HCT116 (cell line): ENCODE results near the gene VPS9D1. TPM values are rescaled to one million over a fixed set of nuclear protein-coding genes. Genes with fewer than 3 reads are reported as not detected.

ENCODE experiments used
- ATAC-seq: fragments of 200-7000 bp; cut with Tn5 transposase; 2 replicates; pipeline ENCODE4 v1.9.1; 2020; ENCODE audit warnings: mild to moderate bottlenecking, moderate library complexity
- BruUV-seq: library from RNA; stranded (reverse); fragments of 400-500 nt; replicated peaks from 2 replicates; lab custom pipeline; 2021; lab: Mats Ljungman, UMichigan
- CTCF ChIA-PET: fragments of 300-600 bp; sonication (Branson Sonifier 250); formaldehyde crosslinking; loops from one replicate; lab custom pipeline; 2021; ENCODE audit warnings: antibody characterized with exemption; lab: Charles Lee
- POLR2A ChIA-PET: fragments of 300-600, 350-600 bp; sonication (Branson Sonifier 250); formaldehyde crosslinking; loops from one replicate; lab custom pipeline; 2021; ENCODE audit warnings: antibody characterized with exemption; lab: Charles Lee
- RAD21 ChIA-PET, 2 experiments: fragments of 300-600 bp; sonication (Branson Sonifier 250); formaldehyde crosslinking; loops; one replicate each; lab custom pipeline; 2023; ENCODE audit warnings: low total read pairs in 2 of 2; ENCODE audit not compliant: uncharacterized antibody in 2 of 2, unreplicated experiment in 2 of 2, low non-redundant PET in 1 of 2; lab: Charles Lee
- DNase-seq: peaks from one replicate; pipeline ENCODE4 v3.0.0-alpha.2; 2010; ENCODE audit warnings: low read depth, low spot score
- H2AFZ ChIP-seq: fragments of 200-600 bp; shearing (Covaris generic), sonication (generic); 2 replicates; pipeline ENCODE4 v1.6.1; 2017; ENCODE audit warnings: low read depth, mixed run types, mixed read lengths, antibody characterized with exemption, low read length; ENCODE audit not compliant: poor library complexity, severe bottlenecking
- H3K27ac ChIP-seq: 2 replicates; pipeline ENCODE4 v1.5.1; 2012; ENCODE audit warnings: low read depth, low read length
- H3K27me3 ChIP-seq: fragments of 200-600 bp; sonication (generic); 2 replicates; pipeline ENCODE4 v1.6.1; 2016; ENCODE audit warnings: mixed run types, low read length, mixed read lengths; ENCODE audit not compliant: insufficient read depth
- H3K36me3 ChIP-seq, 2 experiments: fragments of 200-500 bp in 1 of 2; fragments of 200-600 bp in 1 of 2; sonication (Bioruptor generic) in 1 of 2; sonication (generic) in 1 of 2; 2 replicates each; pipeline versions ENCODE4 v1.5.1 to v1.6.1; 2014 to 2016; ENCODE audit warnings: low read length in 2 of 2, inconsistent platforms in 1 of 2, mixed read lengths in 1 of 2, mixed run types in 1 of 2; ENCODE audit not compliant: insufficient read depth in 2 of 2, control insufficient read depth in 1 of 2
- H3K4me1 ChIP-seq, 2 experiments: fragments of 200-600 bp in 1 of 2; sonication (generic) in 1 of 2; 2 replicates each; pipeline versions ENCODE4 v1.5.1 to v1.6.1; 2012 to 2017; ENCODE audit warnings: low read length in 2 of 2, inconsistent platforms in 1 of 2, mild to moderate bottlenecking in 1 of 2, mixed read lengths in 1 of 2, mixed run types in 1 of 2, moderate library complexity in 1 of 2; ENCODE audit not compliant: insufficient read depth in 2 of 2, control insufficient read depth in 1 of 2
- H3K4me2 ChIP-seq: fragments of 200-600 bp; sonication (generic); 2 replicates; pipeline ENCODE4 v1.6.1; 2017; ENCODE audit warnings: mixed run types, low read length, mixed read lengths
- H3K4me3 ChIP-seq, 2 experiments: fragments of 200-600 bp in 1 of 2; sonication (generic) in 1 of 2; replicated peaks in 1 of 2; 2 replicates each; pipeline ENCODE4 v1.5.1; 2011 to 2016; ENCODE audit warnings: low read length in 2 of 2, control low read depth in 1 of 2, low read depth in 1 of 2, mild to moderate bottlenecking in 1 of 2, mixed read lengths in 1 of 2, mixed run types in 1 of 2
- H3K79me2 ChIP-seq: fragments of 200-600 bp; sonication (generic); 2 replicates; pipeline ENCODE4 v1.6.1; 2017; ENCODE audit warnings: mild to moderate bottlenecking, mixed run types, low read length, moderate library complexity, mixed read lengths; ENCODE audit not compliant: insufficient read depth
- H3K9ac ChIP-seq: fragments of 200-600 bp; sonication (generic); 2 replicates; pipeline ENCODE4 v1.6.1; 2016; ENCODE audit warnings: low read length, mixed read lengths
- H3K9me2 ChIP-seq: fragments of 200-600 bp; sonication (generic), shearing (Covaris generic); 2 replicates; pipeline ENCODE4 v1.6.1; 2017; ENCODE audit warnings: mixed run types, mild to moderate bottlenecking, moderate library complexity; ENCODE audit not compliant: insufficient read depth
- H3K9me3 ChIP-seq, 2 experiments: fragments of 200-500 bp in 1 of 2; fragments of 200-600 bp in 1 of 2; sonication (Bioruptor generic) in 1 of 2; sonication (generic) in 1 of 2; 2 replicates each; pipeline ENCODE4 v1.6.1; 2014 to 2017; ENCODE audit warnings: low read length in 2 of 2, mixed read lengths in 2 of 2, inconsistent platforms in 1 of 2, low read depth in 1 of 2, mild to moderate bottlenecking in 1 of 2, mixed run types in 1 of 2, moderate library complexity in 1 of 2; ENCODE audit not compliant: control insufficient read depth in 1 of 2, insufficient read depth in 1 of 2
- H4K20me1 ChIP-seq: fragments of 200-600 bp; sonication (generic), shearing (Covaris generic); 2 replicates; pipeline ENCODE4 v1.6.1; 2017; ENCODE audit warnings: mixed run types, mild to moderate bottlenecking, moderate library complexity; ENCODE audit not compliant: insufficient read depth
- ATF3 ChIP-seq: IDR thresholded peaks from 2 replicates; pipeline ENCODE4 v1.6.1; 2012
- CBX3 ChIP-seq: IDR thresholded peaks from 2 replicates; pipeline ENCODE4 v1.6.1; 2012; ENCODE audit warnings: low read depth
- CEBPB ChIP-seq: IDR thresholded peaks from 2 replicates; pipeline ENCODE4 v1.6.1; 2012; ENCODE audit warnings: low read depth
- CTCF ChIP-seq, 3 experiments: fragments of 200-600 bp in 1 of 3; sonication (generic) in 1 of 3; IDR thresholded peaks in 2 of 3; conservative IDR thresholded peaks in 1 of 3; 2 replicates each; pipeline ENCODE4 v1.5.1; 2012 to 2017; ENCODE audit warnings: low read depth in 2 of 3, low read length in 2 of 3, antibody characterized with exemption in 1 of 3, borderline replicate concordance in 1 of 3, control low read depth in 1 of 3, mild to moderate bottlenecking in 1 of 3, mixed read lengths in 1 of 3, mixed run types in 1 of 3, moderate library complexity in 1 of 3; ENCODE audit not compliant: insufficient read depth in 1 of 3
- EGR1 ChIP-seq: IDR thresholded peaks from 2 replicates; pipeline ENCODE4 v1.6.1; 2012; ENCODE audit warnings: low read depth
- ELF1 ChIP-seq: IDR thresholded peaks from 2 replicates; pipeline ENCODE4 v1.6.1; 2012; ENCODE audit warnings: low read depth, borderline replicate concordance
- EZH2 ChIP-seq: fragments of 200-600 bp; sonication (generic); IDR thresholded peaks from 2 replicates; pipeline ENCODE4 v1.6.1; 2017; ENCODE audit warnings: antibody characterized with exemption, mixed run types
- JUND ChIP-seq: IDR thresholded peaks from 2 replicates; pipeline ENCODE4 v1.6.1; 2012
- MAX ChIP-seq: IDR thresholded peaks from 2 replicates; pipeline ENCODE4 v1.6.1; 2012
- POLR2AphosphoS5 ChIP-seq: IDR thresholded peaks from 2 replicates; pipeline ENCODE4 v1.6.1; 2011; ENCODE audit warnings: mild to moderate bottlenecking, low read depth, low read length, moderate library complexity
- RAD21 ChIP-seq: IDR thresholded peaks from 2 replicates; pipeline ENCODE4 v1.6.1; 2012; ENCODE audit warnings: low read depth, mild to moderate bottlenecking
- REST ChIP-seq: IDR thresholded peaks from 2 replicates; pipeline ENCODE4 v1.6.1; 2012; ENCODE audit warnings: low read depth
- SIN3A ChIP-seq: IDR thresholded peaks from 2 replicates; pipeline ENCODE4 v1.6.1; 2012; ENCODE audit warnings: low read depth
- SP1 ChIP-seq: IDR thresholded peaks from 2 replicates; pipeline ENCODE4 v1.6.1; 2012; ENCODE audit warnings: low read depth
- SRF ChIP-seq: IDR thresholded peaks from 2 replicates; pipeline ENCODE4 v1.6.1; 2012; ENCODE audit warnings: low read depth
- TCF7L2 ChIP-seq: IDR thresholded peaks from 2 replicates; pipeline ENCODE4 v1.7.0; 2011; ENCODE audit warnings: borderline replicate concordance, inconsistent platforms; ENCODE audit not compliant: insufficient read depth, insufficient read length; ENCODE audit errors: extremely low read depth
- ZBTB33 ChIP-seq: IDR thresholded peaks from 2 replicates; pipeline ENCODE4 v1.6.1; 2011; ENCODE audit warnings: mild to moderate bottlenecking, low read length, moderate library complexity; ENCODE audit not compliant: insufficient replicate concordance; ENCODE audit errors: extremely low read depth
- ZFX ChIP-seq: fragments of 450-650 bp; IDR thresholded peaks from 2 replicates; pipeline ENCODE4 v1.6.1; 2017
- ZNF274 ChIP-seq: fragments of 200-500 bp; sonication (Bioruptor generic); IDR thresholded peaks from 2 replicates; pipeline ENCODE4 v1.6.1; 2014; ENCODE audit warnings: mild to moderate bottlenecking, low read depth, low read length, inconsistent platforms
- intact Hi-C: fragments of 100-400 bp; cut with micrococcal nuclease; formaldehyde crosslinking; loops from 2 replicates; pipeline ENCODE4 v1.10.0; 2022
- total RNA-seq: library from RNA; stranded (reverse); gene quantifications from one replicate; pipeline ENCODE4 v1.2.1, GENCODE V29; 2021; ENCODE audit not compliant: unreplicated experiment

Gene VPS9D1
- total RNA-seq, 1 experiment from 2014 or later: 4.2 TPM

- no peaks in the 10 kb centered on the region for H3K9me2 ChIP-seq
- RAD21 ChIA-PET: no interaction called here
- TF ChIP-seq REST (no peak), RAD21 (no peak), POLR2AphosphoS5 (no peak), CEBPB (no peak), ATF3 (no peak), ELF1 (no peak), ZNF274 (no peak), CBX3 (no peak), EZH2 (no peak), MAX (no peak), SRF (no peak), SP1 (no peak), SIN3A (no peak), TCF7L2 (no peak), CTCF (IDR thresholded peaks at IDR 0.05 in 2 of 3, conservative IDR thresholded peaks at IDR 0.05 in 1 of 3; ENCODE audit: borderline replicate concordance in 1 of 3, insufficient read depth in 1 of 3, low read depth in 2 of 3, low read length in 2 of 3) (no peak), ZBTB33 (no peak), ZFX (no peak), EGR1 (no peak), JUND (no peak)
- TF ChIP-seq, all 23 proteins: peak for 0
- H3K4me1 ChIP-seq: peaks cover 7 to 9% of the 10 kb centered on the region in 2 experiments
- no peaks in the 10 kb centered on the region for H3K27me3 ChIP-seq
- no peak overlapping the region for H3K4me2 ChIP-seq
- H3K79me2 ChIP-seq: peaks cover 27% of the 10 kb centered on the region
- no peaks in the 10 kb centered on the region for H4K20me1 ChIP-seq
- ChIA-PET POLR2A (no interaction called here), CTCF (no interaction called here)
- BruUV-seq: no TSS peak
- H3K36me3 ChIP-seq: peaks cover 27 to 57% of the 10 kb centered on the region in 2 experiments; a peak in 3 of 4 replicates
- DNase-seq: no peak
- no peak overlapping the region for H3K9ac ChIP-seq
- no peak overlapping the region for H3K4me3 ChIP-seq
- H3K27ac ChIP-seq: peak overlapping the region; percentile 7; the same call in 1 of the 2 replicates
- no peak for ATAC-seq
- H2AFZ ChIP-seq: no peak overlapping the region
- H3K9me3 ChIP-seq: no peaks in the 10 kb centered on the region
- intact Hi-C loops: no loop called here
Measured at GRCh38 chr16:89691986-89692569, 28.6 kb downstream of the VPS9D1 start.
